HuH-7.5 (cell line): ENCODE data around the gene RHEB.
A peak's percentile ranks its signal among the peaks of the same experiment; 100 is the strongest.
"Not testable (repeated sequence)": the region's sequence is repeated elsewhere in the genome, so short reads cannot be mapped to it uniquely, and the experiment has no call there.

Experiments used
- DNase-seq: peaks from one replicate; pipeline ENCODE4 v3.0.0; 2011; ENCODE audit warnings: low spot score

Gene RHEB, protein sequence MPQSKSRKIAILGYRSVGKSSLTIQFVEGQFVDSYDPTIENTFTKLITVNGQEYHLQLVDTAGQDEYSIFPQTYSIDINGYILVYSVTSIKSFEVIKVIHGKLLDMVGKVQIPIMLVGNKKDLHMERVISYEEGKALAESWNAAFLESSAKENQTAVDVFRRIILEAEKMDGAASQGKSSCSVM

GRCh38 chr7:151519765-151520418 is at the start of gene RHEB:
Gene RHEB (minus strand): TSS chr7:151519895. CDS start chr7:151519511, 384 bp downstream.
- DNase-seq = peak; percentile 97

GRCh38 chr7:151566897-151567320 is 47.2 kb upstream of the RHEB start:
- no peak for DNase-seq

DNA sequence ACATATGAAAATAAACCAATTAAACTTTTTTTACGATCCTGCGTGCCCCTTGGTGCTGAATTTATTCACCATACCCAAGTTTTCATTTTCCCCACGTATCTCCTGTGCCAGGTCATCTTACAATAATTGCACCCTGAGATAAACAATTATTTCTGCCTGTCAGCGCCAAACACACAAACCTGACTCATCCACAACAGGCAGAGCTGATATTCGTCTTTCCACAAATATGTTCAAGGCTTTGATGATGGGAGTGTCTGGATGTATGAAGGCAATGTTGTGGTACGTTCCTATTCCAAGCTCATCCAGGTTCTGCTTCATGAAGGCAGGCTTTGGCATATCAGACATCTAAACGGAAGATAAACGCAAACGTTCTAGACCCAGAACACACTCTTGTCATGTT is 45.8 kb upstream of the RHEB start:
- DNase-seq = no peak

DNA sequence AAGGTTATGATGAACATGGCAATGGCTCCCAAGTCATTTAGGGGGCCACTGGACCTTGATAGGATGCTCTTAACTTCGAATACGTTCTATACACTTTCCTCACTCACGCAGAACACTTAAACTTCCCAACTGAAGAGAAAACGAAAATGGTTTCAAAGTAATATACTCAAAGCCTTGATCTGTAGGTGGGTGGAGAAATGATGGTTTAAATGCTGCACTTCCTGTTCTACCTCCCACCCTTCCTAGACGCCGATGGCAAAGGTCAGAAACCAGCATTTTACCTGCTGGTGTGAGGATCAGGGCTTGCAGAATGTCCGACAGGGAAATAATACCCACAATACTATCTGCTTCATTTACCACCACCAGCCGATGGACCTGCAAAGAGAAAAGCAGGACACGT is 40.5 kb upstream of the RHEB start:
- no peak for DNase-seq

DNA sequence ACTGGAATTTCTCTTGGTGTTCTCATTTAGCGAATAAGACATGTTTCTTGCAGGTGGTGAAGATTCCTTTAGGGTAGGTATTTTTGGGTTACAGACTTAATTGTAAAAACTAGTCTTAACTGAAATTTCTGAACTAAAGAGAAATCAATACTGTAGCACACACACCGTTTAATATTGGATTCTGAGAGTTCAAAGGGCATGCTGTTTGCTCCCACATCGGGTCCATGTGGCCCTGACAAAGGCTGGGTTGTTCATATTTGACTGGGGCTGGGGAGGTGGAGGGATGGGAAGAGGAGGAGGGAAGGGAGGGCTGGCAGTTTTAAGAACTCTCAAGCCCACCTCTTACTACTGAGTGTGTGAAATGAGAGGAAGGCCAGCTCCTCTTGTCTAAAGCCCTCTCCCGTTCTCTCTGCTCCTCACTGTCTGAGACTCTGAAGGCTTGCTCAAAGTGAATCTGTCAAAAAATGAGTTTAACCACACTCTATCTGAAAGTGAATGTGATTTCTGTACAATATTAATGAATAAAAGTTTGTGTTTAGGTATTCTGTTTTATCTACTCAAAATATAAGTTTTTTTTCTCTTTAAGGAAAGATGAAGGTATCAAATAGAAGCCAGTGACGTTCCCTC is 40.0 kb upstream of the RHEB start:
- no peak for DNase-seq

DNA sequence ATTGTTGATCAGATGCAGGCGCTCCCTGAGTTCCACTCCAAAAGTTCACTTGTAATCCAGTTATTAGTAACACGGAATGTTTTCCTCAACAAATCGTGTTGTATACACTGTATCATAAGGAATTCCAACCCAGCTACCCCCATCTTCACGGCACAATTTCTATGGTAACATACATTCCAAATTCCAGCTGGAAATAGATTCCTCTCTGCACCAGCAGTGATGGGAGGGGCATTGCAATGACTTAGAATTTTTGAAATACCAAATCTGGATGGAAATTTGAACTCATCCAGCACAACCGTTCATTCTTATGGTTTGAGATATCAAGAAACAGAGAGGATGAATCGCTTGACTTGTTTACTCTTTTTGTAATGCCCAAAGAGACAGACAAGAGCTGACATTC is 38.9 kb upstream of the RHEB start:
- DNase-seq = no peak

GRCh38 chr7:151556592-151556991 is 36.9 kb upstream of the RHEB start:
- no peak for DNase-seq

- DNase-seq = no peak
Measured at GRCh38 chr7:151553356-151553755, 33.7 kb upstream of the RHEB start.

DNA sequence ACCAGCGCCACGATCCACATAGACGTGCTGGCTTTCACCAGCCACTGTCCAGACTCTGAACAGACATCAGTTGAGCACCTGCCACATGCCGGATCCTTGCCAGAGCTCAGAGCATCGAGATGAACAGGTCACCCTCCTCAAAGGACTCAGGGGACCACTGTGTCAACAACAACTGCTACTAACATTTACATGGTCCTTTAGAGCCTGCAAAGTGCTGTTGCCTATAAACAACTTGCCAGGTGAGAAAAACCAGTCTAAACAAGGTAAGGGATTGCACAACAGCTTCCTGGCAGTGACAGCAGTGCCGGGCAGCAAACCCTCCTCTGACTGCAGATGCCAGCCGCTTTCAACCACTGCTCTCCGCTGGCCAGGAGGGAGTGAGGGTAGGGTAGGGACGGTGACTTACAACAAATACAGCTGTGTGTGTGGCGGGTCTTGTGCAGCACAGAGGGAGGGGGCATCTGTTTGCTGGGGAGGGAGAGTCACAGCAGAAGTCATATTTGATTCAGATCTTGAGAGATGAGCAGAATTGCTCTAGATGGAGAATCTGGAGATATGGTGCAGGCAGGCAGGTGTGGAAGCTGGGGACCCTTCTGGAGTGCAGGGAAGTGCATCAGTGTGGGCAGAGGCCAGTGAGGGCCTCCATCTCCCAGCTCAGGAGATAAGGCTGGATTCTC is 32.8 kb upstream of the RHEB start:
- no peak for DNase-seq

DNA sequence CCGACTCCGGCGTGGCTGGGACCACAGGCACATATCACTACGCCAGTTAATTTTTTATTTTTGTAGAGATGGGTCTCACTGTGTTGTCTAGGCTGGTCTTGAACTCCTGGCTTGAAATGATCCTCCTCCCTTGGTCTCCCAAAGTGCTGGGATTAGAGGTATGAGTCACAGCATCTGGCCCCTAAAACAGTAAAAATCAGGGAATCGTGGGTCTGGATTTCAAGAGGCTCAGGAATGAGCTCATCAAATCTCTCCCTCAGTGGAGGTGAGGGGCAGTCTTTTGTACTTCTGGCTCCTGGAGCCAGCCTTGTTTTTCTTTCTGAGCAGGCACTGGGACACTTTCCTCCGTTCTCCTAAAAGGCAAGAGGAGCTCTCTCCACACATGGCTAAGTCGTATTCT is 32.1 kb upstream of the RHEB start:
- DNase-seq = no peak

DNA sequence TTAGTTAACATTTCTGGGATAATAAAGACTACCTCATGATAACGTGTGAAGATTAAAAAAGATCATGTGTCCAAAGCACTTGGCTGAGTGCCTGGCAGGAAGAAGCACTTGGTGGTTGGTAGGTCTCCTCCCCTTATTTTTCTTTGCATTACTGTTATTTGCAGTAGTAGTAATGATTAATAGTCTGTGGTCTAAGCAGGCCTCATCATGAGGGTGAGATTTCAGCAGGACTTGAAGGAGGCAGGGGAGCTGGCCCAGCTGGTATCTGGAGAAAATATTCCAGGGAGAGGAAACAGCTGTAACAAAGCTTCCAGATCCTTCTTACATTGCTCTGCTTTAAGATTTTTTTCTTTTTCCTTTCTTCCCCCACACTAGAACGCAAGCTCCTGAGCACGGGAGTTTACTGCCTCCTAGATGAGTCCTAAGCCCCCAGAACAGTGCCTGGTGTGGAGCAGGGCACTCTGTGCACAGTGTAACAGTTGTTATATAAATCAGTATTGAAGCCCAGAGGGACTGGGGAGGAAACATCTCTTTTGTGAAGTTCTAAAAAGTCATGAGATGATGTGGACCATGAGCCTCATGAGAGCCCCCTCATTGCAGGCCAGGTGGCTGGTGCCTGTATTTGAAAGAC is 31.1 kb upstream of the RHEB start:
- DNase-seq = no peak

DNA sequence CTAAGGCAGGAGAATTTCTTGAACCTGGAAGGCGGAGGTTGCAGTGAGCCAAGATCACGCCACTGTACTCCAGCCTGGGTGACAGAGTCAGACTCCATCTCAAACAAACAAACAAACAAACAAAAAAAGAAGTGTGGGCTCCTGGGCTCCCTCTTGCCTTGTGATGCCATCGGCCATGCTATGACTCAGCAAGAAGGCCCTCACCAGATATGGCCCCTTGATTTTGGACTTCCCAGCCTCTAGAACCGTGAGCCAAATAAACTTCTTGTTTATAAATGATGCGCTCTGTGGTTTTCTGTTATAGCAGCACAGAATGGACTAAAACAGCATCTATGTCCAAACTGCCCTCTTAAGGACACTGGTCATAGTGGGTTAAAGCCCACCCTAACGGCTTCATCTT is 29.9 kb upstream of the RHEB start:
- DNase-seq = no peak

- DNase-seq = no peak
Measured at GRCh38 chr7:151549083-151549482, 29.4 kb upstream of the RHEB start.

- no peak for DNase-seq
Measured at GRCh38 chr7:151544183-151544582, 24.5 kb upstream of the RHEB start.

- DNase-seq = no peak
Measured at GRCh38 chr7:151542606-151543130, 23.0 kb upstream of the RHEB start.

GRCh38 chr7:151541709-151542499 is 22.2 kb upstream of the RHEB start:
- no peak for DNase-seq

GRCh38 chr7:151540146-151540545 is 20.5 kb upstream of the RHEB start:
- DNase-seq = no peak

GRCh38 chr7:151539088-151539671 is 19.5 kb upstream of the RHEB start:
- DNase-seq = no peak

- no peak for DNase-seq
Measured at GRCh38 chr7:151537818-151538561, 18.3 kb upstream of the RHEB start.

GRCh38 chr7:151536178-151536577 is 16.5 kb upstream of the RHEB start:
- not testable (repeated sequence) for DNase-seq
